OCI-LY1 (cell line): ENCODE measurements around the gene GNAQ.

ENCODE experiments used
- H2AFZ ChIP-seq: fragments of 200-600 bp; sonication (generic), shearing (Covaris generic); 2 replicates; pipeline ENCODE4 v1.6.0; 2014; ENCODE audit warnings: antibody characterized with exemption, mild to moderate bottlenecking, low read length
- H3F3A ChIP-seq: fragments of 200-600 bp; sonication (generic), shearing (Covaris generic); 2 replicates; pipeline ENCODE4 v1.6.0; 2014; ENCODE audit warnings: mild to moderate bottlenecking, antibody characterized with exemption, low read length, moderate library complexity; ENCODE audit not compliant: insufficient read depth
- H3K27ac ChIP-seq: fragments of 200-600 bp; sonication (generic); 2 replicates; pipeline ENCODE4 v1.5.1; 2014; ENCODE audit warnings: low read length, mixed run types, mild to moderate bottlenecking, low read depth; ENCODE audit not compliant: poor library complexity, severe bottlenecking
- H3K27me3 ChIP-seq: fragments of 200-600 bp; sonication (generic); 2 replicates; pipeline ENCODE4 v1.6.0; 2014; ENCODE audit warnings: antibody characterized with exemption, mild to moderate bottlenecking, low read length, moderate library complexity; ENCODE audit not compliant: insufficient read depth
- H3K36me3 ChIP-seq: fragments of 200-600 bp; sonication (generic); 2 replicates; pipeline ENCODE4 v1.6.1; 2014; ENCODE audit warnings: mild to moderate bottlenecking, antibody characterized with exemption, low read length, moderate library complexity, mixed read lengths; ENCODE audit not compliant: insufficient read depth
- H3K4me1 ChIP-seq: fragments of 200-600 bp; sonication (generic); 2 replicates; pipeline ENCODE4 v1.5.1; 2014; ENCODE audit warnings: mild to moderate bottlenecking, low read length, moderate library complexity; ENCODE audit not compliant: insufficient read depth, severe bottlenecking
- H3K4me2 ChIP-seq: fragments of 200-600 bp; sonication (generic), shearing (Covaris generic); 2 replicates; pipeline ENCODE4 v1.6.1; 2014; ENCODE audit warnings: low read length
- H3K4me3 ChIP-seq: fragments of 200-600 bp; sonication (generic); 2 replicates; pipeline ENCODE4 v1.5.1; 2014; ENCODE audit warnings: low read length, low read depth, mild to moderate bottlenecking, mixed read lengths; ENCODE audit not compliant: poor library complexity, severe bottlenecking
- H3K79me2 ChIP-seq: fragments of 200-600 bp; shearing (Covaris generic); 2 replicates; pipeline ENCODE4 v1.6.1; 2016; ENCODE audit warnings: mixed run types, low read length, mixed read lengths; ENCODE audit not compliant: insufficient read depth
- H3K9ac ChIP-seq: fragments of 200-600 bp; sonication (generic), shearing (Covaris generic); 2 replicates; pipeline ENCODE4 v1.6.1; 2014; ENCODE audit warnings: mild to moderate bottlenecking, low read length, mixed read lengths
- H3K9me2 ChIP-seq: fragments of 200-600 bp; sonication (generic), shearing (Covaris generic); 2 replicates; pipeline ENCODE4 v1.6.1; 2014; ENCODE audit warnings: low read depth, mild to moderate bottlenecking, low read length, mixed read lengths
- H3K9me3 ChIP-seq: fragments of 200-600 bp; shearing (Covaris generic); 2 replicates; pipeline ENCODE4 v1.6.1; 2014; ENCODE audit warnings: low read length, mixed read lengths
- H4K20me1 ChIP-seq: fragments of 200-600 bp; sonication (generic), shearing (Covaris generic); 2 replicates; pipeline ENCODE4 v1.6.0; 2016; ENCODE audit warnings: mild to moderate bottlenecking, low read length; ENCODE audit not compliant: insufficient read depth
- EZH2 ChIP-seq: fragments of 200-600 bp; sonication (generic), shearing (Covaris generic); IDR thresholded peaks from 2 replicates; pipeline ENCODE4 v1.8.0; 2017; ENCODE audit warnings: borderline replicate concordance, mixed run types, mild to moderate bottlenecking, antibody characterized with exemption, low read length, moderate library complexity, mixed read lengths
- TF ChIP-seq, protein P1 (sequence below): fragments of 200-600 bp; sonication (generic), shearing (Covaris generic); IDR thresholded peaks from 2 replicates; pipeline ENCODE4 v1.5.1; 2017; ENCODE audit warnings: mild to moderate bottlenecking, antibody characterized with exemption, low read length, moderate library complexity, mixed read lengths

GNAQ gene

GRCh38 chr9:77832639-77833038 is 199.0 kb downstream of the GNAQ start:
- no peaks in the 10 kb centered on the region for H4K20me1 ChIP-seq

GRCh38 chr9:77831781-77832180 is 199.8 kb downstream of the GNAQ start:
- Histone ChIP-seq H3K4me2 (no peak overlapping the region), H3K9me3 (no peaks in the 10 kb centered on the region), H3K9ac (no peak overlapping the region), H3K27me3 (no peaks in the 10 kb centered on the region), H3K79me2 (no peaks in the 10 kb centered on the region), H3K9me2 (no peaks in the 10 kb centered on the region), H3K27ac (no peak overlapping the region), H2AFZ (no peak overlapping the region), H3F3A (no peaks in the 10 kb centered on the region), H3K4me3 (no peak overlapping the region), H3K36me3 (no peaks in the 10 kb centered on the region), H3K4me1 (no peaks in the 10 kb centered on the region), H4K20me1 (no peaks in the 10 kb centered on the region)
- no peak for TF ChIP-seq EZH2
- TF ChIP-seq, protein P1, sequence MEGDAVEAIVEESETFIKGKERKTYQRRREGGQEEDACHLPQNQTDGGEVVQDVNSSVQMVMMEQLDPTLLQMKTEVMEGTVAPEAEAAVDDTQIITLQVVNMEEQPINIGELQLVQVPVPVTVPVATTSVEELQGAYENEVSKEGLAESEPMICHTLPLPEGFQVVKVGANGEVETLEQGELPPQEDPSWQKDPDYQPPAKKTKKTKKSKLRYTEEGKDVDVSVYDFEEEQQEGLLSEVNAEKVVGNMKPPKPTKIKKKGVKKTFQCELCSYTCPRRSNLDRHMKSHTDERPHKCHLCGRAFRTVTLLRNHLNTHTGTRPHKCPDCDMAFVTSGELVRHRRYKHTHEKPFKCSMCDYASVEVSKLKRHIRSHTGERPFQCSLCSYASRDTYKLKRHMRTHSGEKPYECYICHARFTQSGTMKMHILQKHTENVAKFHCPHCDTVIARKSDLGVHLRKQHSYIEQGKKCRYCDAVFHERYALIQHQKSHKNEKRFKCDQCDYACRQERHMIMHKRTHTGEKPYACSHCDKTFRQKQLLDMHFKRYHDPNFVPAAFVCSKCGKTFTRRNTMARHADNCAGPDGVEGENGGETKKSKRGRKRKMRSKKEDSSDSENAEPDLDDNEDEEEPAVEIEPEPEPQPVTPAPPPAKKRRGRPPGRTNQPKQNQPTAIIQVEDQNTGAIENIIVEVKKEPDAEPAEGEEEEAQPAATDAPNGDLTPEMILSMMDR = no peak

More at GRCh38 chr9:77832639-77833038, 199.0 kb downstream of the GNAQ start:
- Histone ChIP-seq H2AFZ (no peak overlapping the region), H3K9me3 (no peaks in the 10 kb centered on the region), H3K9me2 (no peaks in the 10 kb centered on the region), H3K36me3 (no peaks in the 10 kb centered on the region), H3K79me2 (no peaks in the 10 kb centered on the region), H3K4me3 (no peak overlapping the region), H3K27ac (no peak overlapping the region), H3K9ac (no peak overlapping the region), H3F3A (no peaks in the 10 kb centered on the region), H3K4me1 (no peaks in the 10 kb centered on the region), H3K4me2 (no peak overlapping the region), H3K27me3 (no peaks in the 10 kb centered on the region)
- TF ChIP-seq, protein P1 = no peak
- TF ChIP-seq EZH2 = no peak

DNA sequence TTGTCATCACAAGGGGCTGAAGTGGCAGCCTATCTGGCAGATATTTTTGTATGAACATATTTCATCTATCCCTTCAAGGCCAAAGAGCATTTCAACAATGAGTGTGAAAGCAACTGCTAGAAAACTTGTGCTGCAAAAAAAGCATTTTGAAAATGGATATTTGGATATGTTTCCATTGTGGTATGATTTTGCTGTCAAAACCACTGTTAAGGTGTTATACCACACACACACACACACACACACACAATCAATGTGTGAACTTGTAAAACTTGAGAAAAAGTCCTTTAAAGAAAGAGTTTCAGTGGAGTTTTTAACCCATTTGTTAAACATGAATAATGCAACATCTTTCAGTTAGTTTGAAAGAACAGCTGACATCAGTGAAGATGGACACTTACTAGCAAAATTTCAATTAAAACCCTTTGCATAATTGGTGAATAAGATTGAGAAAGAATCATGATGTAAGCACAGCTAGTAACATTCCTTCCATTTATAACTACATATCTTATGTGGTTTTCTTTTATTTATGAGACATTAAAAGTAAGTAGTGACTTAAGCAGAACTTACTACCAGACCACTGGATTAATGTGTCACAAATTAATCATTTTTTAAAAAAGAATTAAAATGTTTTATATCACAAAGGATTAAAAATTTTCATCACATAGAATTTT is 200.9 kb downstream of the GNAQ start:
- TF ChIP-seq, protein P1 = no peak
- no peak for TF ChIP-seq EZH2
- Histone ChIP-seq H3K9me2 (no peaks in the 10 kb centered on the region), H3K9ac (no peak overlapping the region), H3F3A (no peaks in the 10 kb centered on the region), H3K79me2 (no peaks in the 10 kb centered on the region), H3K27me3 (no peaks in the 10 kb centered on the region), H3K4me1 (no peaks in the 10 kb centered on the region), H3K4me2 (no peak overlapping the region), H3K9me3 (no peaks in the 10 kb centered on the region), H3K27ac (no peak overlapping the region), H3K4me3 (no peak overlapping the region), H2AFZ (no peak overlapping the region), H3K36me3 (no peaks in the 10 kb centered on the region), H4K20me1 (no peaks in the 10 kb centered on the region)
